Measurements from ENCODE around the gene SEZ6L2.
"Not testable (repeated sequence)": the region's sequence is repeated elsewhere in the genome, so short reads cannot be mapped to it uniquely, and the experiment has no call there.

SEZ6L2 gene

GRCh38 chr16:29881050-29881449 lies 18.3 kb downstream of the SEZ6L2 start:
- no peak for DNase-seq

- no peak for DNase-seq
Observed at GRCh38 chr16:29878172-29878571, 21.2 kb downstream of the SEZ6L2 start.

- DNase-seq, result peak; percentile 37
Observed at GRCh38 chr16:29877266-29877961, 21.9 kb downstream of the SEZ6L2 start.

- DNase-seq, result peak; percentile 19
Observed at GRCh38 chr16:29876594-29877249, 22.6 kb downstream of the SEZ6L2 start.

GRCh38 chr16:29876217-29876593 lies 23.1 kb downstream of the SEZ6L2 start:
- no peak for DNase-seq

GRCh38 chr16:29875206-29875605 lies 24.1 kb downstream of the SEZ6L2 start:
- no peak for DNase-seq

GRCh38 chr16:29873319-29873718 lies 26.0 kb downstream of the SEZ6L2 start:
- no peak for DNase-seq

GRCh38 chr16:29871822-29872546 lies 27.4 kb downstream of the SEZ6L2 start:
- no peak for DNase-seq

GRCh38 chr16:29869067-29869466 lies 30.3 kb downstream of the SEZ6L2 start:
- DNase-seq, result not testable (repeated sequence)

- DNase-seq, result no peak
Observed at GRCh38 chr16:29868396-29869009, 30.8 kb downstream of the SEZ6L2 start.

GRCh38 chr16:29864205-29864604 lies 35.1 kb downstream of the SEZ6L2 start:
- DNase-seq, result no peak

GRCh38 chr16:29863669-29863984 lies 35.7 kb downstream of the SEZ6L2 start:
- no peak for DNase-seq

GRCh38 chr16:29862884-29863668 lies 36.3 kb downstream of the SEZ6L2 start, which contains the start of gene CDIPT:
TSS of gene CDIPT (minus strand) at chr16:29863226. CDS start at chr16:29862857, 369 bp downstream.
- peak; percentile 100 for DNase-seq

- no peak for DNase-seq
Observed at GRCh38 chr16:29862383-29862883, 36.9 kb downstream of the SEZ6L2 start.

- no peak for DNase-seq
Observed at GRCh38 chr16:29860218-29860617, 39.1 kb downstream of the SEZ6L2 start.

GRCh38 chr16:29858974-29859373 lies 40.4 kb downstream of the SEZ6L2 start:
- no peak for DNase-seq

- no peak for DNase-seq
Observed at GRCh38 chr16:29858149-29858849, 41.1 kb downstream of the SEZ6L2 start.

- no peak for DNase-seq
Observed at GRCh38 chr16:29857133-29857760, 42.1 kb downstream of the SEZ6L2 start.

GRCh38 chr16:29854520-29855100 lies 44.7 kb downstream of the SEZ6L2 start:
- DNase-seq, result no peak

- DNase-seq, result no peak
Observed at GRCh38 chr16:29852654-29853053, 46.7 kb downstream of the SEZ6L2 start.

GRCh38 chr16:29850998-29851397 lies 48.4 kb downstream of the SEZ6L2 start:
- DNase-seq, result no peak

All from retina (tissue), 1 donor.